ENCODE results near the gene ITFG1. TPM values are rescaled to one million over a fixed set of nuclear protein-coding genes. Genes with fewer than 3 reads are reported as not detected.

The ITFG1 gene
- total and polyA plus RNA-seq, 2 of the 8 experiments (the other 6 are each of a cell fraction or from before 2014, with no cell fraction given), result 13.8 to 22.2 TPM

DNA sequence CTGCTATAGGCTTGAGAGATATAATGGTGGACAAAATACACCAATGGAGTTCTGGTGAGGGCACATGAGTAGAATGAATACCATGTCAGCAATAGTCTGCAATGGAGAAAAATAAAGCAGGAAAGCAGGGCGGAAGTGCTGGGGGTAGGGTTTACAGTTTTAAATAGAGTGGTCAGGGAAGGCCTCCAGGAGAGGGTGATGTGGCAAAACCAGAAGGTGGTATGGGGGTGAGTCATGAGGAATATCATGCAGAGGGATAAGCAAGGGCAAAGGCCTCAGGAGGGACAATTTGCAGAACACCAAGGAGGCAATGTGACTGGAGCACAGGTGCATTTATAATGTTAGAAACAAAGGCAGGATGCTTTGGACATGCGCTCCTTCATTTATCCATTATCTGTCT lies 102.0 kb downstream of the ITFG1 start:
- Histone ChIP-seq H3K23ac (ENCODE audit: insufficient read length) (no peak overlapping the region), H3K79me1 (ENCODE audit: low read depth, low read length) (no peaks in the 10 kb centered on the region), H4K20me1 (replicated peaks in 1 of 2; ENCODE audit: control insufficient read depth in 1 of 2, insufficient read depth in 2 of 2, low read length in 2 of 2) (no peaks in the 10 kb centered on the region), H2AFZ (ENCODE audit: low read length) (no peak overlapping the region), H3K4me3 (ENCODE audit: extremely low read depth in 1 of 4, insufficient read depth in 2 of 4, low read depth in 3 of 4, low read length in 4 of 4) (no peak overlapping the region), H2BK5ac (ENCODE audit: low read depth, low read length) (no peak overlapping the region; the same call in 1 of the 2 replicates), H3K27me3 (replicated peaks in 1 of 4; ENCODE audit: control insufficient read depth in 3 of 4, extremely low read depth in 1 of 4, insufficient read depth in 3 of 4, low read length in 3 of 4) (no peaks in the 10 kb centered on the region), H3K79me2 (ENCODE audit: control insufficient read depth in 1 of 2, insufficient read depth in 2 of 2, low read length in 2 of 2) (no peaks in the 10 kb centered on the region), H4K8ac (ENCODE audit: extremely low read depth, insufficient read depth, low read length) (no peak overlapping the region), H3K4ac (replicated peaks; ENCODE audit: insufficient read length, low read depth, low read length) (no peak overlapping the region), H2AK5ac (ENCODE audit: low read depth, low read length) (no peak overlapping the region), H3K14ac (ENCODE audit: insufficient read length) (no peak overlapping the region), H4K5ac (ENCODE audit: insufficient read length, low read depth, low read length) (no peak overlapping the region), H4K91ac (replicated peaks; ENCODE audit: insufficient read length, low read length) (no peak overlapping the region), H2BK15ac (ENCODE audit: low read length) (no peak overlapping the region), H3K56ac (replicated peaks; ENCODE audit: insufficient read length, low read depth, low read length) (no peak overlapping the region), H2BK20ac (ENCODE audit: low read length) (no peak overlapping the region), H3K9me3 (ENCODE audit: insufficient read depth in 2 of 2, low read depth in 1 of 2, low read length in 1 of 2) (no peaks in the 10 kb centered on the region), H2BK120ac (replicated peaks; ENCODE audit: low read depth, low read length) (no peak overlapping the region), H3K4me1 (replicated peaks in 1 of 4; ENCODE audit: control insufficient read depth in 3 of 4, insufficient read depth in 4 of 4, low read length in 3 of 4) (no peaks in the 10 kb centered on the region), H3K23me2 (ENCODE audit: low read depth, low read length) (no peaks in the 10 kb centered on the region), H3K18ac (ENCODE audit: extremely low read depth, low read length) (no peak overlapping the region), H3K36me3 (ENCODE audit: control insufficient read depth in 2 of 4, insufficient read depth in 4 of 4, low read length in 3 of 4) (no peaks in the 10 kb centered on the region), H3K9ac (replicated peaks in 1 of 4; ENCODE audit: extremely low read depth in 1 of 4, low read depth in 3 of 4, low read length in 3 of 4) (no peak overlapping the region), H3K27ac (ENCODE audit: low read depth, low read length) (no peak overlapping the region), H3K4me2 (ENCODE audit: insufficient read depth in 1 of 2, low read depth in 2 of 2, low read length in 2 of 2) (no peak overlapping the region), H2BK12ac (ENCODE audit: low read depth, low read length) (no peak overlapping the region)
- CTCF ChIA-PET (ENCODE audit: partially characterized antibody), result no interaction called here
- POLR2A ChIA-PET (ENCODE audit: partially characterized antibody), result no interaction called here
- DNase-seq (ENCODE audit: low read depth in 1 of 2, low spot score in 2 of 2), result no peak
- 93% methylated on average over 2 of the region's 2 CpGs; no CpG with 5 or more reads in 1 of the 2 experiments for WGBS, 2 experiments (ENCODE audit: extremely low coverage in 1 of 2, insufficient coverage in 1 of 2, insufficient read length in 1 of 2, insufficient replicate concordance in 2 of 2, low coverage in 1 of 2, low lambda C conversion rate in 2 of 2, missing lambda C conversion rate in 1 of 2)
- no peak for FAIRE-seq
- TF ChIP-seq SP4 (IDR thresholded peaks at IDR 0.05; ENCODE audit: low read length), result no peak
- TF ChIP-seq CBX8 (IDR thresholded peaks at IDR 0.05; ENCODE audit: borderline replicate concordance, low read depth, low read length), result no peak
- TF ChIP-seq RFX5 (IDR thresholded peaks at IDR 0.05; ENCODE audit: borderline replicate concordance, low read depth, low read length), result no peak
- TF ChIP-seq RAD21 (IDR thresholded peaks at IDR 0.05 in 1 of 2, conservative IDR thresholded peaks at IDR 0.05 in 1 of 2; ENCODE audit: low read depth in 2 of 2, low read length in 2 of 2), result no peak
- TF ChIP-seq NANOG (IDR thresholded peaks at IDR 0.05; ENCODE audit: insufficient read depth, low read depth, low read length, poor library complexity, severe bottlenecking), result no peak
- no peak for TF ChIP-seq POU5F1 (IDR thresholded peaks at IDR 0.05; ENCODE audit: low read depth, low read length)
- TF ChIP-seq SIRT6 (IDR thresholded peaks at IDR 0.05; ENCODE audit: low read length), result no peak
- no peak for TF ChIP-seq SP2 (IDR thresholded peaks at IDR 0.05; ENCODE audit: low read length)
- no peak for TF ChIP-seq TBP (IDR thresholded peaks at IDR 0.05; ENCODE audit: low read depth, low read length)
- TF ChIP-seq E2F6 (IDR thresholded peaks at IDR 0.05), result no peak
- TF ChIP-seq HDAC2 (IDR thresholded peaks at IDR 0.05; ENCODE audit: borderline replicate concordance in 1 of 2, low read depth in 2 of 2, low read length in 2 of 2), result no peak

Measured in H1 (cell line).